Measurements from ENCODE around the gene HAPLN2. TPM values are rescaled to one million over a fixed set of nuclear protein-coding genes. Genes with fewer than 3 reads are reported as not detected.
A peak's percentile ranks its signal among the peaks of the same experiment; 100 is the strongest.

Gene HAPLN2
- polyA plus RNA-seq, 1 donor (not counting 4 experiments of a cell fraction or from before 2014, with no cell fraction given) = not detected

GRCh38 chr1:156571919-156572662 lies 47.1 kb upstream of the HAPLN2 start, which contains the start of gene IQGAP3:
TSS of gene IQGAP3 (minus strand) at chr1:156572565. CDS start at chr1:156572529, 36 bp downstream.
- DNase-seq (ENCODE audit: low read depth, low spot score) (no peak), FAIRE-seq (no peak)
- H3K4me2 ChIP-seq (ENCODE audit: control insufficient read depth, extremely low read depth, insufficient read depth, low read depth, low read length) = peak within 1 kb of the TSS; percentile 98
- peak within 1 kb of the TSS; percentile 84 for H3K9ac ChIP-seq (ENCODE audit: control insufficient read depth, extremely low read depth, insufficient read depth, low read length)
- H3K79me2 ChIP-seq (ENCODE audit: control insufficient read depth, insufficient read depth, low read length) = peaks cover 20% of the 10 kb centered on the region
- H2AFZ ChIP-seq (ENCODE audit: control insufficient read depth, low read length) = peak within 1 kb of the TSS; percentile 73
- H3K36me3 ChIP-seq (ENCODE audit: control insufficient read depth in 2 of 2, extremely low read depth in 1 of 2, insufficient read depth in 2 of 2, low read length in 2 of 2) = peaks cover 0 to 5% of the 10 kb centered on the region in 2 experiments
- no peaks in the 10 kb centered on the region for H4K20me1 ChIP-seq (ENCODE audit: control insufficient read depth, extremely low read depth, insufficient read depth, low read length)
- H3K27ac ChIP-seq (ENCODE audit: control insufficient read depth, insufficient read depth, low read length) = peak within 1 kb of the TSS; percentile 88
- peak within 1 kb of the TSS; percentile 56 to 87 (median 74) for H3K4me3 ChIP-seq (ENCODE audit: control insufficient read depth in 2 of 3, extremely low read depth in 1 of 3, insufficient read depth in 2 of 3, low read depth in 1 of 3, low read length in 3 of 3)
- peaks cover 19% of the 10 kb centered on the region for H3K4me1 ChIP-seq (ENCODE audit: control insufficient read depth, extremely low read depth, insufficient read depth, low read length)
- TF ChIP-seq, protein P1, sequence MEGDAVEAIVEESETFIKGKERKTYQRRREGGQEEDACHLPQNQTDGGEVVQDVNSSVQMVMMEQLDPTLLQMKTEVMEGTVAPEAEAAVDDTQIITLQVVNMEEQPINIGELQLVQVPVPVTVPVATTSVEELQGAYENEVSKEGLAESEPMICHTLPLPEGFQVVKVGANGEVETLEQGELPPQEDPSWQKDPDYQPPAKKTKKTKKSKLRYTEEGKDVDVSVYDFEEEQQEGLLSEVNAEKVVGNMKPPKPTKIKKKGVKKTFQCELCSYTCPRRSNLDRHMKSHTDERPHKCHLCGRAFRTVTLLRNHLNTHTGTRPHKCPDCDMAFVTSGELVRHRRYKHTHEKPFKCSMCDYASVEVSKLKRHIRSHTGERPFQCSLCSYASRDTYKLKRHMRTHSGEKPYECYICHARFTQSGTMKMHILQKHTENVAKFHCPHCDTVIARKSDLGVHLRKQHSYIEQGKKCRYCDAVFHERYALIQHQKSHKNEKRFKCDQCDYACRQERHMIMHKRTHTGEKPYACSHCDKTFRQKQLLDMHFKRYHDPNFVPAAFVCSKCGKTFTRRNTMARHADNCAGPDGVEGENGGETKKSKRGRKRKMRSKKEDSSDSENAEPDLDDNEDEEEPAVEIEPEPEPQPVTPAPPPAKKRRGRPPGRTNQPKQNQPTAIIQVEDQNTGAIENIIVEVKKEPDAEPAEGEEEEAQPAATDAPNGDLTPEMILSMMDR (optimal IDR thresholded peaks at IDR 0.05 in 1 of 3, IDR thresholded peaks at IDR 0.05 in 1 of 3, conservative IDR thresholded peaks at IDR 0.05 in 1 of 3; ENCODE audit: extremely low read depth in 1 of 3, insufficient read depth in 2 of 3, low read length in 3 of 3) = no peak
- TF ChIP-seq EZH2 (IDR thresholded peaks at IDR 0.05; ENCODE audit: low read length) = no peak
- dilution Hi-C loops (cut with MboI; ENCODE audit: extremely low pct_ligation_motif_present, low sequenced_read_pairs) = no loop called here
- no peaks in the 10 kb centered on the region for H3K9me1 ChIP-seq (ENCODE audit: control insufficient read depth, extremely low read depth, insufficient read depth, low read length)
- H3K9me3 ChIP-seq (ENCODE audit: control insufficient read depth, low read depth, low read length) = no peaks in the 10 kb centered on the region
- no peaks in the 10 kb centered on the region for H3K27me3 ChIP-seq (ENCODE audit: control insufficient read depth, extremely low read depth, insufficient read depth, low read length)

DNA sequence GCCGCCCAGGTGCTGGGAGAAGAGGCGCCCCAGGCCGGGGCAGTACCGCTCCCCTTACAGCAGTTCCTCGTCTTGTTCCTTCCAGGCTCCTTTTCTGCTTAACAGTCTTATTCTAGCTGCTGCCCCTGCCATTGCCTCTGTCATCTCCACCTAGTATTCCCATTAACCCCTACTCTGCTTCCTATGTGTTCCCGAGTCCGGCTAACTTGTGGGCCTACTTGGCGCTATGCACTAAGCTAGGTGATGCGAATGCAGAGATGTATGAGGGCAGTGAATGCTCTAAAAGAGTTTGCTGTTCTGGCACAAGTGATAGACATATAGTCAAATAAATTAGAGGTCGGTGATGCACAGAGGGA lies 46.6 kb upstream of the HAPLN2 start:
- peaks cover 0 to 3% of the 10 kb centered on the region in 2 experiments for H3K36me3 ChIP-seq (ENCODE audit: control insufficient read depth in 2 of 2, extremely low read depth in 1 of 2, insufficient read depth in 2 of 2, low read length in 2 of 2)
- no peaks in the 10 kb centered on the region for H3K9me3 ChIP-seq (ENCODE audit: control insufficient read depth, low read depth, low read length)
- peaks cover 20% of the 10 kb centered on the region for H3K79me2 ChIP-seq (ENCODE audit: control insufficient read depth, insufficient read depth, low read length)
- H3K4me2 ChIP-seq (ENCODE audit: control insufficient read depth, extremely low read depth, insufficient read depth, low read depth, low read length) = peak overlapping the region; percentile 98
- H3K27me3 ChIP-seq (ENCODE audit: control insufficient read depth, extremely low read depth, insufficient read depth, low read length) = no peaks in the 10 kb centered on the region
- peak overlapping the region; percentile 84 for H3K9ac ChIP-seq (ENCODE audit: control insufficient read depth, extremely low read depth, insufficient read depth, low read length)
- no peaks in the 10 kb centered on the region for H4K20me1 ChIP-seq (ENCODE audit: control insufficient read depth, extremely low read depth, insufficient read depth, low read length)
- no peaks in the 10 kb centered on the region for H3K9me1 ChIP-seq (ENCODE audit: control insufficient read depth, extremely low read depth, insufficient read depth, low read length)
- peak overlapping the region; percentile 56 to 87 (median 74) for H3K4me3 ChIP-seq (ENCODE audit: control insufficient read depth in 2 of 3, extremely low read depth in 1 of 3, insufficient read depth in 2 of 3, low read depth in 1 of 3, low read length in 3 of 3)
- H2AFZ ChIP-seq (ENCODE audit: control insufficient read depth, low read length) = peak overlapping the region; percentile 24
- dilution Hi-C loops (cut with MboI; ENCODE audit: extremely low pct_ligation_motif_present, low sequenced_read_pairs) = no loop called here
- no peak for DNase-seq (ENCODE audit: low read depth, low spot score)
- no peak for FAIRE-seq
- H3K4me1 ChIP-seq (ENCODE audit: control insufficient read depth, extremely low read depth, insufficient read depth, low read length) = peaks cover 19% of the 10 kb centered on the region
- no peak overlapping the region for H3K27ac ChIP-seq (ENCODE audit: control insufficient read depth, insufficient read depth, low read length)
- TF ChIP-seq, protein P1 (optimal IDR thresholded peaks at IDR 0.05 in 1 of 3, IDR thresholded peaks at IDR 0.05 in 1 of 3, conservative IDR thresholded peaks at IDR 0.05 in 1 of 3; ENCODE audit: extremely low read depth in 1 of 3, insufficient read depth in 2 of 3, low read length in 3 of 3) = no peak
- no peak for TF ChIP-seq EZH2 (IDR thresholded peaks at IDR 0.05; ENCODE audit: low read length)

Measured in keratinocyte (primary cell).